RWPE2 (cell line): ENCODE data around the gene P2RY14.

Experiments
- ATAC-seq: fragments of 200-7000 bp; cut with Tn5 transposase; 3 replicates; pipeline ENCODE4 v1.9.1; 2021; ENCODE audit warnings: low read depth
- DNase-seq: peaks from one replicate; pipeline ENCODE4 v3.0.0-alpha.2; 2020; ENCODE audit warnings: low spot score
- H3K27ac ChIP-seq: fragments of 450-650 bp; 2 replicates; pipeline ENCODE4 v1.5.1; 2017; ENCODE audit warnings: mild to moderate bottlenecking; ENCODE audit not compliant: poor library complexity, severe bottlenecking
- H3K27me3 ChIP-seq: fragments of 250-450 bp; sonication (Bioruptor Pico); 2 replicates; pipeline ENCODE4 v1.5.1; 2021; ENCODE audit warnings: mild to moderate bottlenecking, moderate library complexity; ENCODE audit not compliant: insufficient read depth, poor library complexity, severe bottlenecking
- H3K36me3 ChIP-seq: fragments of 250-450 bp; sonication (Bioruptor Pico); 2 replicates; pipeline ENCODE4 v1.5.1; 2020; ENCODE audit warnings: low read depth, mild to moderate bottlenecking, moderate library complexity
- H3K4me1 ChIP-seq: fragments of 250-450 bp; sonication (Bioruptor Pico); 2 replicates; pipeline ENCODE4 v1.5.1; 2021; ENCODE audit warnings: mild to moderate bottlenecking, moderate library complexity; ENCODE audit not compliant: insufficient read depth, poor library complexity, severe bottlenecking
- H3K4me3 ChIP-seq: fragments of 250-450 bp; sonication (Bioruptor Pico); 2 replicates; pipeline ENCODE4 v1.5.1; 2021; ENCODE audit warnings: mild to moderate bottlenecking, moderate library complexity; ENCODE audit not compliant: severe bottlenecking
- H3K9me3 ChIP-seq: fragments of 250-450 bp; sonication (Bioruptor Pico); 2 replicates; pipeline ENCODE4 v1.5.1; 2021; ENCODE audit warnings: mild to moderate bottlenecking, moderate library complexity; ENCODE audit not compliant: severe bottlenecking
- CTCF ChIP-seq: fragments of 450-650 bp; IDR thresholded peaks from one replicate; pipeline ENCODE4 v1.5.1; 2017; ENCODE audit warnings: mild to moderate bottlenecking, moderate library complexity; ENCODE audit not compliant: poor library complexity, severe bottlenecking

The P2RY14 gene

GRCh38 chr3:151285940-151286339 is 7.6 kb upstream of the P2RY14 start:
- no peaks in the 10 kb centered on the region for H3K27me3 ChIP-seq
- no peak overlapping the region for H3K4me3 ChIP-seq
- ATAC-seq = no peak
- no peak overlapping the region for H3K27ac ChIP-seq
- no peaks in the 10 kb centered on the region for H3K4me1 ChIP-seq
- TF ChIP-seq CTCF = no peak
- H3K9me3 ChIP-seq = no peaks in the 10 kb centered on the region
- no peaks in the 10 kb centered on the region for H3K36me3 ChIP-seq
- DNase-seq = no peak

GRCh38 chr3:151283907-151284461 is 5.6 kb upstream of the P2RY14 start:
- no peak for DNase-seq
- Histone ChIP-seq H3K9me3 (no peaks in the 10 kb centered on the region), H3K4me1 (no peaks in the 10 kb centered on the region), H3K36me3 (no peaks in the 10 kb centered on the region), H3K27me3 (no peaks in the 10 kb centered on the region), H3K4me3 (no peak overlapping the region), H3K27ac (no peak overlapping the region)
- TF ChIP-seq CTCF = no peak
- 0 out of 3 replicates have a peak, but pooled peaks have one; percentile 31 for ATAC-seq

GRCh38 chr3:151283387-151283786 is 5.0 kb upstream of the P2RY14 start:
- H3K27ac ChIP-seq = no peak overlapping the region
- DNase-seq (no peak), ATAC-seq (no peak)
- H3K4me3 ChIP-seq = no peak overlapping the region
- H3K9me3 ChIP-seq = no peaks in the 10 kb centered on the region
- TF ChIP-seq CTCF = no peak
- no peaks in the 10 kb centered on the region for H3K27me3 ChIP-seq
- H3K4me1 ChIP-seq = no peaks in the 10 kb centered on the region
- H3K36me3 ChIP-seq = no peaks in the 10 kb centered on the region

- peak; percentile 45; the same call in 2 of the 3 replicates for ATAC-seq
- Histone ChIP-seq H3K27ac (no peak overlapping the region), H3K4me1 (no peaks in the 10 kb centered on the region), H3K4me3 (no peak overlapping the region), H3K27me3 (no peaks in the 10 kb centered on the region), H3K9me3 (no peaks in the 10 kb centered on the region), H3K36me3 (no peaks in the 10 kb centered on the region)
- DNase-seq = no peak
- TF ChIP-seq CTCF = peak; percentile 79
Measured at GRCh38 chr3:151282921-151283320, 4.6 kb upstream of the P2RY14 start.

GRCh38 chr3:151281671-151282324 is 3.5 kb upstream of the P2RY14 start:
- Histone ChIP-seq H3K9me3 (no peaks in the 10 kb centered on the region), H3K4me3 (no peak overlapping the region), H3K27me3 (no peaks in the 10 kb centered on the region), H3K27ac (no peak overlapping the region), H3K4me1 (no peaks in the 10 kb centered on the region), H3K36me3 (no peaks in the 10 kb centered on the region)
- ATAC-seq = no peak
- no peak for TF ChIP-seq CTCF
- DNase-seq = no peak
